ENCODE measurements around the gene CYP3A7.
"Not testable (repeated sequence)": the region's sequence is repeated elsewhere in the genome, so short reads cannot be mapped to it uniquely, and the experiment has no call there.

The CYP3A7 gene

GRCh38 chr7:99734987-99735386, at the start of gene CYP3A7:
Gene CYP3A7 (minus strand): TSS chr7:99735196. CDS start chr7:99735093, 103 bp downstream.
- DNase-seq = no peak

GRCh38 chr7:99784007-99784406, 49.0 kb upstream of the CYP3A7 start, which contains the start of gene CYP3A4:
Gene CYP3A4 (minus strand): TSS chr7:99784184. CDS start chr7:99784081, 103 bp downstream.
- no peak for DNase-seq

- no peak for DNase-seq
Measured at GRCh38 chr7:99782012-99782953, 47.3 kb upstream of the CYP3A7 start.

GRCh38 chr7:99780588-99780987, 45.6 kb upstream of the CYP3A7 start:
- no peak for DNase-seq

GRCh38 chr7:99779949-99780348, 45.0 kb upstream of the CYP3A7 start:
- DNase-seq = no peak

DNA sequence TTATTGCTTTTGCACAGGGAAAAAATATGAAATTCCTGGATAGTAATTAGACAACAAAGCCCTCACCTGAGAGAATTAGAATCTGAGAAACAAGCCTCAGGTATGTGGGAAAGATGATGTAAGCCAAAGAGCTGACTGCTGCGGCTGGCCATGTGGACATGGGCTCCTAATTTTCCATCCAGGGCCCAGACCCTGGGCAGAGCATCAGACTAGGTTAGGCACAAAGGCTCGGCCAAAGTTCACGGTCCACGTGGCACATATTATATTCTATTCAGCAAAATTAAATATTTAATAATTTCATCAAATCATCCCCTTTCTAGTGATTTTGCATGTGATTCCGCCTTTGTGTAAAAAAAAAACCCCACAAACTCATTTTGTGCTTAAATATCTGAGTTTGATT, 43.9 kb upstream of the CYP3A7 start:
- no peak for DNase-seq

- not testable (repeated sequence) for DNase-seq
Measured at GRCh38 chr7:99773395-99773794, 38.4 kb upstream of the CYP3A7 start.

- no peak for DNase-seq
Measured at GRCh38 chr7:99772565-99772964, 37.6 kb upstream of the CYP3A7 start.

GRCh38 chr7:99769494-99769893, 34.5 kb upstream of the CYP3A7 start:
- not testable (repeated sequence) for DNase-seq

DNA sequence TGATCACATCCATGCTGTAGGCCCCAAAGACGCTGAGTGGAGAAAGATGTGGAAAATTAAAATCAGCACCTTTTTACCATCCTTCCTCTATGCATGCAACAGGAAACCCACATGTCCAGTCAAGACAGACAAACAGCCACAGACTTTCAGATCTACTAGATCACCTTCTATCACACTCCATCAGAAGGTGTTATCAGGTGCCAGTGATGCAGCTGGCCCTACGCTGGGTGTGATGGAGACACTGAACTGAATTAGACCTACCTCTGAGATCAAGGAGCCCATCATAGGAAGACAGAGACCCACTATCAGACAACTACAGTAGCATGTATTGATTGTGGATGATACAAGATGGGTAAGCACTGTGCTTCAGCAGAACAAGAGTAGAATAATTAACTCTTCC, 33.5 kb upstream of the CYP3A7 start:
- DNase-seq = no peak

DNA sequence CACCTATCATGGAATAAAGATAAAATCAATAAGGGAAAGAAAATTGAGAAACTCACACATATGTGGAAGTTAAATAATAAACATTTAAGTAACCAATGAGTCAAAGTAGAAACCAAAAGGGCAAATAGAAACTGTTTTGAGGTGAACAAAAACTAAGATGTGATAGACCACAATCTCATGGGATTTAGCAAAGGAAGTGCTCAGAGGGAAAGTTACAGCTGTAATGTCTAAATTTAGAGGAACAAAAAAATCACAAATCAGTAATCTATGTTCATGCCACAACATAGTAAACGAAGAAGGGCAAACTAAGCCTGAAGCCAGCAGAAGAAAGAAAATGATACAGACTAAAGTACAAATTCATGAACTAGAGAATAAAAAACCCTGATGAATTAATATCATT, 32.7 kb upstream of the CYP3A7 start:
- DNase-seq = no peak

- DNase-seq = no peak
Measured at GRCh38 chr7:99766484-99767099, 31.6 kb upstream of the CYP3A7 start.

DNA sequence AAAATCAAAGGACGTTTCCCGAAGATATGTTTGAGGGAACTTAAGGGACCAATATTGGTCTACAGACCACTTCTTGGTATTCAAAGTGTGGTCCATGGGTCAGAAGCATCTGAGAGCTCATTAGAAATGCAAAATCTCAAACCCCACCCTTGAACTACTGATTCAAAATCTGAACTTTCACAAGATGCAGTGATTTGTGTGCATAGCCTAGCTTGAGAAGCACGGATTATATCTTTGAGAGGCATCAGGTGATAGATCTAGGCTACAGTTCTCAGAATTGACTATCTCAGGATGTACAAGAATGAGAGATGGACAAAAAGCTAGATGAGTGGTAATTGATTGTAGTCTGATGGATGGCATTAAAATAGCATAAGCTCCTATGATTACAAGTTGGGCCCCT, 29.5 kb upstream of the CYP3A7 start:
- no peak for DNase-seq

DNA sequence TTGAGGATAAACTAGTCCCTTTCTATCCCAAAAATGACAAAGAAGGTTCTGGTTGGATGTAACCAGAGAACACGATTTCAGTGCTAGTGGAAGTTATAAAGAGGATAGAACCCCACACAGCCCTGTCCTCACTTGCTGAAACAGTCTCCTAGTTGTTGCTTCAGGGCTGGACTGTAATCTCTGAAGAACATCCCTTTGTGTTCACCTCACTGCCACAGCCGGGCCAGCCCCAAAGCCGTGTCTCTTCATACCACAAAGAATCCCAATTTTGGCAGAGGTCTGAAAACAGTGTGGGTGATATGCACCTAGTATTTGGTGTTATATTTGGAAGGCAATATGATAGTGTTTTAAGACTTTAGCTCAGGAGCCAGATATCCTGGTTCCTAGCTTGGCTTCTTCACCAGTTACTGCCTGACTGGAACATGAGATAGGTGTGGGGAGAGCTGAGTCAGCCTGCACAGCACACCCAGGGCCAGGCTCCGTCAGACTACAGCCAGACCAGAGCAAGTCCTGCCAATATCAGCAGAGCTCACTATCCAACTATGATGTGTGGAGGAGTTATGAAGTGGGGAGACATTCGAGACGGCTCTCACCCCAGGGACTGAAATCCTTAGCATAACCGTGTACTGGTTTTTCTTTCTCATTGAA, 27.8 kb upstream of the CYP3A7 start:
- DNase-seq = no peak

- DNase-seq = no peak
Measured at GRCh38 chr7:99755085-99755484, 20.1 kb upstream of the CYP3A7 start.

DNA sequence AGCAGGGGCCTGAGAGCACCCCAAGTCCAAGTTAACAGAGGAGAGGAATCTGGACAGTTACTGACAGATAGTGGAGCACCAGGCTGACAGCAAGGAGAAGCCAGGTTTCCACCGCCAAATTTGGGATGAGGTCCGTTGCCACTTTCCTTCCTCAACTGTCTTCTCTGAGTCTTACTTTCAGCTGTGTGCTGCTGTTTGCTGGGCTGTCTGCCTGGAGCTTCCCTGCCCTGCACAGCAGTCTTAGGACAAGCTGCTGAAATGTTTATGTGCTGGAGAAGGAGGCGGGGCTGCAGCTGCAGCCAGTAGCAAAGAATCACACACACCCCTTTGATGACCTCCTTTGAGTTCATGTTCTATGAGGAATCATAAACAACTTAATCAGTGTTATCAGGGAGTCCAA, 17.4 kb upstream of the CYP3A7 start:
- DNase-seq = no peak

GRCh38 chr7:99751322-99752052, 16.5 kb upstream of the CYP3A7 start:
- not testable (repeated sequence) for DNase-seq

DNA sequence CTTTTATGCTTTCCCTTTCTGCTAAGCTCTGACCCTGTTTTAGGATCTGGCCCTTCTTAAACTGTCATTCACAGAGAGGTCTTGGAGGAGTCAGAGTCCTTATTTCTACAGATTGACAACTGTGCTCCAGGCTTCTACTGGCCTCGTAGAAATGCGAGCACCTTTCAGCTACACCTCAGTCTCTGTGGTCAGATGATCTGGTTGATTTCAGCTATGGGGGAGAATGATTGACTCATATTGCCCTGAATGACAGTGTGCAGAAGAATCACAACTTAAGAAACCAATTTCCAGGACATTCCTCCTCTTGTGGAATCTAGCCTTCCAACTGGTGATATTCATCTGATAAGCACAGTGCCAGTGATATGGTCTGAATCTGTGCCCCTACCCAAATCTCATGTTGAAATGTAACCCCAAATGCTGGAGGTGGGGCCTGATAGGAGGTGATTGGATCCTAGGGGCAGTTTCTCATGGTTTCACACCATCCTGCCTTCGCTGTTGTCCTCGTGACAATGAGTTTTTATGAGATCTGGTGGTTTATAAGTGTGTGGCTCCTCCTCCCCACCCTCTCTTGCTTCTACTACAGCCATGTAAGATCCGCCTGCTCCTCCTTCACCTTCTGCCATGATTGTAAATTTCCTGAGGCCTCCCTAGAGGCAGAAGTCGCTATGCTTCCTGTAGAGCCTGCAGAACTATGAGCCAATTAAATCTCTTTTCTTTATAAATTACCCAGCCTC, 14.0 kb upstream of the CYP3A7 start:
- DNase-seq = no peak

DNA sequence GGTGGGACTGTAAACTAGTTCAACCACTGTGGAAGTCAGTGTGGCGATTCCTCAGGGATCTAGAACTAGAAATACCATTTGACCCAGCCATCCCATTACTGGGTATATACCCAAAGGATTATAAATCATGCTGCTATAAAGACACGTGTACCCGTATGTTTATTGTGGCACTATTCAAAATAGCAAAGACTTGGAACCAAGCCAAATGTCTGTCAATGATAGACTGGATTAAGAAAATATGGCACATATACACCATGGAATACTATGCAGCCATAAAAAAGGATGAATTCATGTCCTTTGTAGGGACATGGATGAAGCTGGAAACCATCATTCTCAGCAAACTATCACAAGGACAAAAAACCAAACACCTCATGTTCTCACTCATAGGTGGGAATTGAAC, 11.9 kb upstream of the CYP3A7 start:
- DNase-seq = not testable (repeated sequence)

GRCh38 chr7:99745395-99745794, 10.4 kb upstream of the CYP3A7 start:
- not testable (repeated sequence) for DNase-seq

DNA sequence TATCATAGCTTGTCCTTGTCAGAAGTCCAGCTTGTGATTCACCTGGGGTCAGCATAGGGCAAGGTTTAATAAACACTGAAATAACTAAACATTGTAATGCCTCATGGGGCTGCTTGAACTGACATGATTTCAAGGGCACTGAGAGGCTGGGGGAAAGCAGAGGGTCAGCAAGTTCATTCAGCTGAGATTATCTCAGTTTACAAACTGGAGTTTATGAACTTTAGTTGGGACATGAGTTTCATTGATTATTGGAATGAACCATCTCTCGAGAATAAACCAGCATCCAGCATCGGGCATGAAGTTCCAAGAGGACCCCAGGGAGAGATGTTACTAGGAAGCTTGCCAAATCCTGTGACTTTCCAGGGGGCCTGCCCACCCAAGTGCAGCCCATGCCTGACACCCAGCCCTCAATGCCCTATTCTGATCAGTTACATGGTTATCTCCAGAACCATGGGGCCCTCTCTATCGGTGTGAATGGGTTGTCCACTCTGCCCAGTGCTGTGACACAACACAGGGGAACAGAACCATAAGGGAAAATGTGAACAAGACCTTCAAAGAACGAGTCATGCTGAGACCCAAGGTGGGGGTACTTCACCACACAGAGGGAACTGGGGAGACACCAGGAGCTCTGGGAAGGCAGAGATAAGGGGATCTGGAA, 7.9 kb upstream of the CYP3A7 start:
- no peak for DNase-seq

GRCh38 chr7:99741441-99741795, 6.4 kb upstream of the CYP3A7 start:
- no peak for DNase-seq

Data from NCI-H2081 (cell line).